ENCODE data around the gene S100A11.

Gene S100A11

DNA sequence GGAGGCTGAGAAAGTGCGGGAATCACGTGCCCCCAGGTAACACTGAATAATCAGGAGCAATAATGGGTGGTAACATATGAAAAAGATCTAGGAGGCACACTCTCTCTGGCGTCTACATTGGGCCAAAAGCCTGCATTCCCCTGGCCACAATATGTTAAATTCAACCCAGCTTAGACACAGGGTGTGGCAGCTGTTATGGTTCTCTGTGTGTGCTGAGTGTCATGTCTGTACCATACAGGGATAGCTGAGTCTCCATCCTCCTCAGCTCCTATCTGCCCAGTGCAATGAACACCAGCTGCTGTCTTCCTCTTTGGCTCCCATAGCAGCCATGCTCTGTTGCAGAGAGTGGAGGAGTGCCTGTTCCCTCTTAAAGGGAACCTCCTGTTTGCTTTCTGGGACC, 14.3 kb downstream of the S100A11 start:
- Histone ChIP-seq H3K27ac (ENCODE audit: low read depth, low read length, severe bottlenecking) (no peak overlapping the region), H3K36me3 (ENCODE audit: control insufficient read depth, insufficient read depth, low read length) (no peaks in the 10 kb centered on the region), H3K4me3 (ENCODE audit: extremely low read depth, insufficient read depth, low read length, poor library complexity, severe bottlenecking) (no peak overlapping the region), H3K4me1 (ENCODE audit: control insufficient read depth, insufficient read depth, low read length, poor library complexity, severe bottlenecking) (peaks cover 2% of the 10 kb centered on the region), H3K9me3 (ENCODE audit: control insufficient read depth, low read length) (no peaks in the 10 kb centered on the region)
- WGBS, 2 experiments (ENCODE audit: insufficient coverage in 2 of 2), result 92 to 96% methylated on average over 2 to 3 of the region's 3 CpGs

DNA sequence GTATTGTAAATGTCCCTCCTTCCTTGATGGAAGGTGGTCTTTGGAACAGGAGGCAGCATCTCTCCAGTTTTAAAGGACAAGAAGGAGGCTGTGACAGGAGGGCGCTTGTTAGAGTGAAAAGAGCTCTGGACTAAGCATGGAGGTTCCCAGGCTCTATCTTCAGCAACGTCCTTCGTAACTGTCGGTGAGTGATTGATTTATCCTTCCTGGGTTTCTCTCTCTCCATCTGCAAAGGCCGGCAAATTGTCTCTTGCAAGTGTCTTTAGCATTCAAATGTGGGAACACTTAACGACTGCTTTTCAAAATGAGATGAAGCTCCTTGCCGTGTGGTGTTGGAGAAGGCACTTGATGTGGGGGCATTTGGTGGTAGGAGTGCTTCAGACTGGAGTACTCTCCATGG, 15.2 kb downstream of the S100A11 start:
- Histone ChIP-seq H3K27ac (ENCODE audit: low read depth, low read length, severe bottlenecking) (no peak overlapping the region), H3K4me3 (ENCODE audit: extremely low read depth, insufficient read depth, low read length, poor library complexity, severe bottlenecking) (no peak overlapping the region), H3K4me1 (ENCODE audit: control insufficient read depth, insufficient read depth, low read length, poor library complexity, severe bottlenecking) (no peaks in the 10 kb centered on the region), H3K9me3 (ENCODE audit: control insufficient read depth, low read length) (no peaks in the 10 kb centered on the region), H3K36me3 (ENCODE audit: control insufficient read depth, insufficient read depth, low read length) (no peaks in the 10 kb centered on the region)
- 75 to 76% methylated on average over 5 to 6 of the region's 7 CpGs for WGBS, 2 experiments (ENCODE audit: insufficient coverage in 2 of 2)

DNA sequence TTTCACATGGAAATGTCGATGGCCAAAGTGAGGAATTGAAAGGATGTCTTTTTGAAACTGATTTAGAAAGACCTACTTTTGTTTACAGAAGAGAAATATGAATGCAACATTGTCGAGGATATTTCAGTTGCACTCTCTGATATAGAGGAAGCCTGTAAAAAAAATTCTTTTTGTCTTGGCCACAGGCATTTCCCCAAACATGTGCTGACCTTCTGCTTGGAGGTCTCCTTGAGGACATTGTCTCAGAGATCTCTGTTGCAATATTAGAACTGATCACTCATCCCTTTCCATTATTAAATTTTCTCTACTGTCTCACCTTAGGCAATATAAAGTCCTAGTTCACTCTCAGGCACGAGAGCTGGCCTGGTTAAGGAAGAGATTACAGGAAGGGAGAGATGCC, 16.0 kb downstream of the S100A11 start:
- no peaks in the 10 kb centered on the region for H3K9me3 ChIP-seq (ENCODE audit: control insufficient read depth, low read length)
- no peaks in the 10 kb centered on the region for H3K4me1 ChIP-seq (ENCODE audit: control insufficient read depth, insufficient read depth, low read length, poor library complexity, severe bottlenecking)
- whole genome bisulfite sequencing, 2 experiments (ENCODE audit: insufficient coverage in 2 of 2), result 92 to 100% methylated on average over 1 to 3 of the region's 3 CpGs

DNA sequence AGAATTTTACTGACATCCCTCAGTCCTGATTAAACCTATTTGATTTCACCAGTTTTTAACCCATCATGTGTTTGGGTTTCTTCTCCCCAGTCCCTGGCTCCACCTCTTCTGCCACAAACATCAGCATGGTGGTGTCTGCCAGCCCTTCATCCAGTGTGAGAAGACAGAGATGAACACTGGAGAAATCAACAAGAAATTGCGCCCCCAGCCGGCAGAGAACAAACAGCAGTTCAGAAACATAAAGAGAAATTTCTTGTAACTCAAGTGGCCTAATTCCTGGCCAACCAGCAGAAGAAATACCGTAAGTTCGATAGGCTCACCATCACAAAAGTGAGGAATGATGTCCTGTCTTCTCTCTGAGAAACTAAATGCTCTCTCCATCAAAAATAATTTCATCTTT, 18.3 kb downstream of the S100A11 start:
- Histone ChIP-seq H3K27ac (ENCODE audit: low read depth, low read length, severe bottlenecking) (no peak overlapping the region), H3K4me3 (ENCODE audit: extremely low read depth, insufficient read depth, low read length, poor library complexity, severe bottlenecking) (no peak overlapping the region), H3K36me3 (ENCODE audit: control insufficient read depth, insufficient read depth, low read length) (no peaks in the 10 kb centered on the region), H3K9me3 (ENCODE audit: control insufficient read depth, low read length) (no peaks in the 10 kb centered on the region), H3K4me1 (ENCODE audit: control insufficient read depth, insufficient read depth, low read length, poor library complexity, severe bottlenecking) (no peaks in the 10 kb centered on the region)
- WGBS, 2 experiments (ENCODE audit: insufficient coverage in 2 of 2), result 7 to 53% methylated on average over 2 to 4 of the region's 4 CpGs

More for the DNA sequence above, 16.0 kb downstream of the S100A11 start:
- Histone ChIP-seq H3K27ac (ENCODE audit: low read depth, low read length, severe bottlenecking) (no peak overlapping the region), H3K36me3 (ENCODE audit: control insufficient read depth, insufficient read depth, low read length) (no peaks in the 10 kb centered on the region), H3K4me3 (ENCODE audit: extremely low read depth, insufficient read depth, low read length, poor library complexity, severe bottlenecking) (no peak overlapping the region)

DNA sequence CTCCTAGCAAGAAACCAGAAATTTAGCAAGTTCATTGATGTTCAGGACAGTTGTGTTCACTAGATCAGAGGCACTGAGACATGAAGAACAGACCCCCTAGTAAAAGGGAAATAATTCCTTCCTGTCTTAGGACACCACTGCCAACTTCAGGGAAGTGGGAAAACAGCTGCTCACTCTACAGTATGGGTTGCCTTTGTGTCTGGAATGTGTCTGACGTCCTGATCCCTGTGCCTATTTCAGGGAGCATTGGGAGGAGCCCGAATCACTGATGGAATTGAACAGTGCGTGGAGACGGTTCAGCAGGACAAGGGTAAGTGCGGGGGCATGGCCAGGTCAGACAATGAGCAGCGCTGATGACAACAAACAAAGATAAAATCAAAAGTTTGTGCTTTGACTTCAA, 21.0 kb downstream of the S100A11 start:
- Histone ChIP-seq H3K9me3 (ENCODE audit: control insufficient read depth, low read length) (no peaks in the 10 kb centered on the region), H3K4me1 (ENCODE audit: control insufficient read depth, insufficient read depth, low read length, poor library complexity, severe bottlenecking) (no peaks in the 10 kb centered on the region), H3K4me3 (ENCODE audit: extremely low read depth, insufficient read depth, low read length, poor library complexity, severe bottlenecking) (no peak overlapping the region), H3K36me3 (ENCODE audit: control insufficient read depth, insufficient read depth, low read length) (no peaks in the 10 kb centered on the region), H3K27ac (ENCODE audit: low read depth, low read length, severe bottlenecking) (no peak overlapping the region)
- WGBS, 2 experiments (ENCODE audit: insufficient coverage in 2 of 2), result 74 to 86% methylated on average over 3 to 5 of the region's 6 CpGs

DNA sequence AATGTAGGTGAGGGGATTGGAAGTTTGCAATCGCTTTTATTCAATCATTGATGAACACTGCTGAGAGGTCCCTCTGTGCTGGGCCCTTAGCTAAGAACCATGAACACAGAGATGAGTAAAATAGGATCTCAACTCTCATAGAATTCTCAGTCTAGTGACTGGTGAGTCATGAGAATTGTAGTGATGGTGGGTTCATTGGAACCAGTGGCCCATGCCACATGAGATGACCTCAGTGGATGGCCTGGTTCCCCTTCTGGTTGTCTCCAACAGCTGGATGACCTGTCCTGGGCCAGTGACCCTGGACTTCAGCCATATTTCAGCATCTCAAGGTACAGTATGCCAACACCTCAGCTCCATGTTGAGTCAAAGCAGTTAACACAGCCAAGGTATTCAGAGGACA, 21.9 kb downstream of the S100A11 start:
- Histone ChIP-seq H3K36me3 (ENCODE audit: control insufficient read depth, insufficient read depth, low read length) (no peaks in the 10 kb centered on the region), H3K4me1 (ENCODE audit: control insufficient read depth, insufficient read depth, low read length, poor library complexity, severe bottlenecking) (no peaks in the 10 kb centered on the region), H3K9me3 (ENCODE audit: control insufficient read depth, low read length) (no peaks in the 10 kb centered on the region), H3K27ac (ENCODE audit: low read depth, low read length, severe bottlenecking) (no peak overlapping the region), H3K4me3 (ENCODE audit: extremely low read depth, insufficient read depth, low read length, poor library complexity, severe bottlenecking) (no peak overlapping the region)
- 80% methylated on average over 1 of the region's 1 CpG; no CpG with 5 or more reads in 1 of the 2 experiments for WGBS, 2 experiments (ENCODE audit: insufficient coverage in 2 of 2)

DNA sequence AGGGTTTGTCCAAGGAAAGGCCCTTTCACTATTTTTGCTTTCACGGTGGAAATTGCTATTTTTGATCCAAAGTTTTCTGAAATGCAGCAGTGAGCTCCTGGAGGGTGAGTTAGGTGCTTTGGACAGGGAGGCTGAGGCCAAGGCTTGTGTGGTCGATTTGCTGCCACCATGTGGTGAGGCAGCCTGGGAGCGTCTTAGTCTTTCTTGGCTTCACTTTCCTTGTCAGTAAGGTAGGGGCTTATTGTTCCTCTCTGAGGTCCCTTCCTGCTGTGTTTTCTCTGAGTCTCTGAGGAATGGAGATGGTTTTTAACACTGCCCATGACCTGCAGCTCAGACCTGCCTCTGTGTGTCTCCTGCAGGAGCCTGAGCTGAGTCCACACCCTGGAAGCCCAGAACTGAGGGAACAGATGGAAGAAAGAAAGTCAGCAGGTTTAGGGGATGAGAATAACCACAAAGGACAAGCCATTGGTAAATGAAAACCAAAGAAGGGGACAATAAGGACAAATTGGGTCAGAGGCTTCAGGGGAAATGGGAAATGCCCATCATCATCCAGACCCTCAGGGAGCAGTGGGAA, 23.1 kb downstream of the S100A11 start:
- Histone ChIP-seq H3K4me3 (ENCODE audit: extremely low read depth, insufficient read depth, low read length, poor library complexity, severe bottlenecking) (no peak overlapping the region), H3K9me3 (ENCODE audit: control insufficient read depth, low read length) (no peaks in the 10 kb centered on the region), H3K36me3 (ENCODE audit: control insufficient read depth, insufficient read depth, low read length) (no peaks in the 10 kb centered on the region), H3K4me1 (ENCODE audit: control insufficient read depth, insufficient read depth, low read length, poor library complexity, severe bottlenecking) (no peaks in the 10 kb centered on the region), H3K27ac (ENCODE audit: low read depth, low read length, severe bottlenecking) (no peak overlapping the region)
- 0 to 13% methylated on average over 1 of the region's 3 CpGs for WGBS, 2 experiments (ENCODE audit: insufficient coverage in 2 of 2)

DNA sequence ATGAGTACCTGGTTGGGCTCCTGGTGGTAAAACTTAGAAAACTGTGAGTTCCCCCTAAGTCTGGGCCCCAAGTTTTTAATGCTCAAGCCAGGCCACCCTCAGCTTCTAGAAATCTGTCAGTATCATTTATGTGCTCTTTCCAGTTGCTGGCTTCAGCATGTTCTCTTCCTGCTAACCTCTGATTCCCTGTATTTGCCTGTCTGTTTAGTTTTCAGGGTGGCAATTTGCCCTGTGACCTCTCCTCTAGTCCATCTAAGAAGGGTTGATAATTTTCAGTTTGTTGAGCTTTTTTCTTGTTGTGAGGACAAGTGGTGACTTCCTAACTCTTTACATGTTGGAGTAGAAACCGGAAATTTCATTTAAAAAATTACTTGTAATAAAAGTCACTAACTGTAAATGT, 27.1 kb downstream of the S100A11 start:
- Histone ChIP-seq H3K4me3 (ENCODE audit: extremely low read depth, insufficient read depth, low read length, poor library complexity, severe bottlenecking) (no peak overlapping the region), H3K36me3 (ENCODE audit: control insufficient read depth, insufficient read depth, low read length) (no peaks in the 10 kb centered on the region), H3K9me3 (ENCODE audit: control insufficient read depth, low read length) (no peaks in the 10 kb centered on the region), H3K27ac (ENCODE audit: low read depth, low read length, severe bottlenecking) (no peak overlapping the region), H3K4me1 (ENCODE audit: control insufficient read depth, insufficient read depth, low read length, poor library complexity, severe bottlenecking) (no peaks in the 10 kb centered on the region)
- WGBS, 2 experiments (ENCODE audit: insufficient coverage in 2 of 2), result no CpG with 5 or more reads among the region's 1 CpG

DNA sequence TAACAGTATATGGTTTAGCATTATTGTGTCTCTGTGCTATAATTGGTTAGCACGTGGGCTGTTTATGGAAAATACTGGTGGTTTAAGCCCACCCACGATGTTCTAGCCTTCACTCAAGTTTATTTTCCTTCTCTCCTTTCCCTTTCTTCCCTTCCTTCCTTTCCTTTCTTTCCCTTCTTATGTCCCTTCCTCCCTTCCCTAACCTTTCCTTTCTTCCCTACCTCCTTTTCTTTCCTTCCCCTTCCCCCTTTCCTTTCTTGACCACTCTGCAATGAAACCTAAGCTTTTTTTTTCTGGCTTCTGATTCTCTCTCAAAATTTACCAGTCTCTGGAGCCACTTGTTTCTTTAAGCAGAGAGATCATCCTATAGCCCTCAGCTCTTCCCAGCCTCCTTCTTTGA, 29.8 kb downstream of the S100A11 start:
- Histone ChIP-seq H3K27ac (ENCODE audit: low read depth, low read length, severe bottlenecking) (no peak overlapping the region), H3K4me1 (ENCODE audit: control insufficient read depth, insufficient read depth, low read length, poor library complexity, severe bottlenecking) (no peaks in the 10 kb centered on the region), H3K36me3 (ENCODE audit: control insufficient read depth, insufficient read depth, low read length) (no peaks in the 10 kb centered on the region), H3K4me3 (ENCODE audit: extremely low read depth, insufficient read depth, low read length, poor library complexity, severe bottlenecking) (no peak overlapping the region), H3K9me3 (ENCODE audit: control insufficient read depth, low read length) (no peaks in the 10 kb centered on the region)
- WGBS, 2 experiments (ENCODE audit: insufficient coverage in 2 of 2), result 87 to 100% methylated on average over 1 of the region's 2 CpGs

DNA sequence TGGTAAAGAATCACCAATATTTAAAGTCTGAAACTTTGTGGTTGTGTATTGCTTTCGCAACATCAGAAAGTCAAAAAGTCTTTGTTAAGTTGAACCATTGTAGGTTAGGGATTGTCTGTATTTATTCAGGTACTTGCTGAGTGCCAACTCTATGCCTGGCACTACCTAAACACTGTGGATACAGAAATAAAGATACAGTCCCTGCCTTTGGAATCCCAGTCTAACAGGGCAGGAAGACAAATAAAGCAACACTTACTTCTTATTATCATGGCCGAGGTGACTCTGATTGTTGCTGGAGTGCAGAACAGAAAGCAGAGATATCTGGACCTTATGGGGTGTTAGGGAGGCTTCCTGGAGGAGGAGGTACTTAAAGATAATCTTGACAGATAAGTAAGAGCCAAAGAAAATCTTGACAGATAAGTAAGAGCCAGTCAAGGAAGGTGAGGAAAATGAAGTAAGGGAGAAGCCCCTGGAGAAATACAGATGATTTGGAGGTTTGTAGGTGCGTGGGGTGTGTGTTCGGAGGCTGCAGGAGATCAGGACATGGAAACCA, 31.4 kb downstream of the S100A11 start:
- no peak overlapping the region for H3K4me3 ChIP-seq (ENCODE audit: extremely low read depth, insufficient read depth, low read length, poor library complexity, severe bottlenecking)
- no peaks in the 10 kb centered on the region for H3K36me3 ChIP-seq (ENCODE audit: control insufficient read depth, insufficient read depth, low read length)
- WGBS, 2 experiments (ENCODE audit: insufficient coverage in 2 of 2), result 55 to 76% methylated on average over 2 to 3 of the region's 4 CpGs
- peaks cover 5% of the 10 kb centered on the region for H3K4me1 ChIP-seq (ENCODE audit: control insufficient read depth, insufficient read depth, low read length, poor library complexity, severe bottlenecking)
- no peak overlapping the region for H3K27ac ChIP-seq (ENCODE audit: low read depth, low read length, severe bottlenecking)
- H3K9me3 ChIP-seq (ENCODE audit: control insufficient read depth, low read length), result no peaks in the 10 kb centered on the region

DNA sequence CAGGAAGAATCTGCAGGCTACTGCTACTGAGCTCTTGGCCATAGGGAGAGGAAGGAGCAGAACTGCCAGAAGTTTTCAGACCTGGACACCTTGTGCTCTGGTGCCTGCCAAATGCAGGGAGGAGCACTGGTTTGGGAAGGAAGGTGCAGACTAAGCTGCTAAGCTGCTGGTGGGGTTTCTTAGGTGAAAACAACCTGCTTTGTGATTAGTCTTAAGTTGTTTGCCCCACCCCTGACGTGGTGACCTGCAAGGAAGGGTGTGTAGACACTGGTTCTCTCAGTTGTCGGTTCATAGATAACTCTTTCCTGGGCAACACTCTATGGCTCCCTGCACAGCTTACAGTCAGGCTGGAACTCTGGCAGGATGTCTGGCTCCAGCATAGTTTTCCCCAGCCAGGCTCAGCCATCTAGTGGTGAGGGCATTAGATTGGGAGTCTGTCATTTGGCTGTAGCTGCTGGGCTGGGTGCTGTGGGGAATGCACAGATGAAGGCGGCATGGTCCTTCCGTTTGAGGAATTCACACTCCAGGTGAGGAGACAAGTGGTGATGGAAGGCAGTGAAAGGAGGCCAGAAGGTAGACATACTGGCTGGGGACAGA, 32.9 kb downstream of the S100A11 start:
- 79 to 80% methylated on average over 2 to 3 of the region's 4 CpGs for WGBS, 2 experiments (ENCODE audit: insufficient coverage in 2 of 2)
- H3K9me3 ChIP-seq (ENCODE audit: control insufficient read depth, low read length), result no peaks in the 10 kb centered on the region
- H3K36me3 ChIP-seq (ENCODE audit: control insufficient read depth, insufficient read depth, low read length), result no peaks in the 10 kb centered on the region

More for the DNA sequence above, 32.9 kb downstream of the S100A11 start:
- Histone ChIP-seq H3K4me1 (ENCODE audit: control insufficient read depth, insufficient read depth, low read length, poor library complexity, severe bottlenecking) (peaks cover 10% of the 10 kb centered on the region), H3K27ac (ENCODE audit: low read depth, low read length, severe bottlenecking) (no peak overlapping the region), H3K4me3 (ENCODE audit: extremely low read depth, insufficient read depth, low read length, poor library complexity, severe bottlenecking) (no peak overlapping the region)
